Body of pancreas (tissue), 4 donors: ENCODE data around the gene STIM2.

Source experiments
- POLR2A ChIP-seq, 3 donors: fragments of 450-650 bp; IDR thresholded peaks; one replicate each; pipeline ENCODE4 v1.6.1; 2016; ENCODE audit warnings: antibody characterized with exemption in 3 of 3, mild to moderate bottlenecking in 2 of 3
- TF ChIP-seq, protein P1 (sequence below), 7 experiments: fragments of 450-650 bp in 4 of 7; fragments of 200-600 bp in 3 of 7; sonication (generic) in 3 of 7; IDR thresholded peaks; one replicate each; pipeline ENCODE4 v1.5.1; 2016 to 2019; ENCODE audit warnings: antibody characterized with exemption in 7 of 7

DNA sequence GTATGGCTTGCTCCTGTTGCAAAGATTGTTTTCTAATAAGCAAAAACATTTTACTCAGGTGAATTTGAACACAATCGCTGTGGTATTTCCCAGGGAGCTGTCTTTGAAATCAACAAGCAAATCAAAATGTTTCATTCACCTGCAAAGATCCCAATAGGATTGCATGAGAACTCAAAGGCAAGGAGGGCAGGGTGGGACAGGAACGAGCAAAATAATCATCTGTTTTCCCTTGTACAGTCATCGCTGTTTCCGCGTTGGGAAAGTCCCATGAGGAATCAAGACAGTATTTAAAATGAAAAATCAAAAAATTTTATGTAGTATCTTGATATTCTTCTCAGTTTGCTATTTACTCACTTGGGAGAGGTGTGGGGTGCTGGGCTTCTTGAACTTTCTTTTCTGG is 198.8 kb downstream of the STIM2 start:
- TF ChIP-seq, protein P1, sequence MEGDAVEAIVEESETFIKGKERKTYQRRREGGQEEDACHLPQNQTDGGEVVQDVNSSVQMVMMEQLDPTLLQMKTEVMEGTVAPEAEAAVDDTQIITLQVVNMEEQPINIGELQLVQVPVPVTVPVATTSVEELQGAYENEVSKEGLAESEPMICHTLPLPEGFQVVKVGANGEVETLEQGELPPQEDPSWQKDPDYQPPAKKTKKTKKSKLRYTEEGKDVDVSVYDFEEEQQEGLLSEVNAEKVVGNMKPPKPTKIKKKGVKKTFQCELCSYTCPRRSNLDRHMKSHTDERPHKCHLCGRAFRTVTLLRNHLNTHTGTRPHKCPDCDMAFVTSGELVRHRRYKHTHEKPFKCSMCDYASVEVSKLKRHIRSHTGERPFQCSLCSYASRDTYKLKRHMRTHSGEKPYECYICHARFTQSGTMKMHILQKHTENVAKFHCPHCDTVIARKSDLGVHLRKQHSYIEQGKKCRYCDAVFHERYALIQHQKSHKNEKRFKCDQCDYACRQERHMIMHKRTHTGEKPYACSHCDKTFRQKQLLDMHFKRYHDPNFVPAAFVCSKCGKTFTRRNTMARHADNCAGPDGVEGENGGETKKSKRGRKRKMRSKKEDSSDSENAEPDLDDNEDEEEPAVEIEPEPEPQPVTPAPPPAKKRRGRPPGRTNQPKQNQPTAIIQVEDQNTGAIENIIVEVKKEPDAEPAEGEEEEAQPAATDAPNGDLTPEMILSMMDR (IDR thresholded peaks at IDR 0.05) = no peak
- no peak for TF ChIP-seq POLR2A (IDR thresholded peaks at IDR 0.05)
